ENCODE measurements around the gene OLFML1. TPM values are rescaled to one million over a fixed set of nuclear protein-coding genes. Genes with fewer than 3 reads are reported as not detected.

The OLFML1 gene
- total RNA-seq, 1 experiment from 2014 or later: not detected

- H3K79me1 ChIP-seq (ENCODE audit: insufficient read depth, low read depth, low read length, poor library complexity, severe bottlenecking): no peaks in the 10 kb centered on the region
- TF ChIP-seq, protein P1, sequence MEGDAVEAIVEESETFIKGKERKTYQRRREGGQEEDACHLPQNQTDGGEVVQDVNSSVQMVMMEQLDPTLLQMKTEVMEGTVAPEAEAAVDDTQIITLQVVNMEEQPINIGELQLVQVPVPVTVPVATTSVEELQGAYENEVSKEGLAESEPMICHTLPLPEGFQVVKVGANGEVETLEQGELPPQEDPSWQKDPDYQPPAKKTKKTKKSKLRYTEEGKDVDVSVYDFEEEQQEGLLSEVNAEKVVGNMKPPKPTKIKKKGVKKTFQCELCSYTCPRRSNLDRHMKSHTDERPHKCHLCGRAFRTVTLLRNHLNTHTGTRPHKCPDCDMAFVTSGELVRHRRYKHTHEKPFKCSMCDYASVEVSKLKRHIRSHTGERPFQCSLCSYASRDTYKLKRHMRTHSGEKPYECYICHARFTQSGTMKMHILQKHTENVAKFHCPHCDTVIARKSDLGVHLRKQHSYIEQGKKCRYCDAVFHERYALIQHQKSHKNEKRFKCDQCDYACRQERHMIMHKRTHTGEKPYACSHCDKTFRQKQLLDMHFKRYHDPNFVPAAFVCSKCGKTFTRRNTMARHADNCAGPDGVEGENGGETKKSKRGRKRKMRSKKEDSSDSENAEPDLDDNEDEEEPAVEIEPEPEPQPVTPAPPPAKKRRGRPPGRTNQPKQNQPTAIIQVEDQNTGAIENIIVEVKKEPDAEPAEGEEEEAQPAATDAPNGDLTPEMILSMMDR (conservative IDR thresholded peaks at IDR 0.05): no peak
- no peaks in the 10 kb centered on the region for H3K27me3 ChIP-seq (ENCODE audit: insufficient read depth, low read length)
- Mint-ChIP-seq H3K4me3 (0 out of 5 replicates have a peak overlapping the region, but pooled peaks of 1 of the 2 experiments have one; percentile 25), H3K27ac (peak overlapping the region in 2 of 3 experiments; percentile 9 to 36; a peak in 2 of 7 replicates), H3K36me3 (ENCODE audit: insufficient read depth in 1 of 3, low read depth in 3 of 3) (no peaks in the 10 kb centered on the region; a peak in 1 of 7 replicates), H3K9me3 (no peaks in the 10 kb centered on the region), H3K4me1 (peaks cover 35 to 39% of the 10 kb centered on the region in 2 experiments), H3K27me3 (ENCODE audit: low read depth) (no peaks in the 10 kb centered on the region; the same call in 1 of the 2 replicates)
- no peak overlapping the region for H3K9ac ChIP-seq (ENCODE audit: extremely low read depth, insufficient read length, low read length)
- no peak overlapping the region for H3K14ac ChIP-seq (ENCODE audit: insufficient read depth, low read length)
- no peak overlapping the region for H3K27ac ChIP-seq (ENCODE audit: insufficient read length, low read depth, low read length)
- no CpG with 5 or more reads among the region's 4 CpGs for WGBS (ENCODE audit: extremely low coverage, insufficient read length, low lambda C conversion rate)
- H2BK120ac ChIP-seq (ENCODE audit: low read depth, low read length, poor library complexity, severe bottlenecking): no peak overlapping the region
- H3K9me3 ChIP-seq (ENCODE audit: control insufficient read depth, low read depth, low read length): no peaks in the 10 kb centered on the region
- H4K5ac ChIP-seq (ENCODE audit: insufficient read length, low read depth, low read length): no peak overlapping the region
- no peak overlapping the region for H2BK5ac ChIP-seq (ENCODE audit: insufficient read length, low read length)
- H3K4me1 ChIP-seq (ENCODE audit: insufficient read depth, low read length): peaks cover 7% of the 10 kb centered on the region; the same call in 1 of the 2 replicates
- no peaks in the 10 kb centered on the region for H4K20me1 ChIP-seq (ENCODE audit: control insufficient read depth, insufficient read depth, insufficient read length)
- H2BK15ac ChIP-seq (ENCODE audit: low read depth, low read length): no peak overlapping the region
- no peak overlapping the region for H3K4me2 ChIP-seq (ENCODE audit: insufficient read depth, insufficient read length, low read length)
- H2AFZ ChIP-seq (ENCODE audit: low read length): no peak overlapping the region
- no peaks in the 10 kb centered on the region for H3K79me2 ChIP-seq (ENCODE audit: insufficient read depth, low read length)
- no peak overlapping the region for H3K4ac ChIP-seq (ENCODE audit: low read depth, low read length)
- H2BK12ac ChIP-seq (ENCODE audit: insufficient read length, low read depth, low read length): no peak overlapping the region
- H3K18ac ChIP-seq (ENCODE audit: insufficient read length, low read depth, low read length): no peak overlapping the region
- no peak overlapping the region for H2BK20ac ChIP-seq (ENCODE audit: low read depth, low read length, poor library complexity, severe bottlenecking)
- H4K8ac ChIP-seq (replicated peaks; ENCODE audit: insufficient read length, low read depth, low read length): no peak overlapping the region
- no peaks in the 10 kb centered on the region for H3K23me2 ChIP-seq (ENCODE audit: insufficient read length, low read depth, low read length, poor library complexity, severe bottlenecking)
- H3K23ac ChIP-seq (ENCODE audit: insufficient read length, low read depth, low read length): no peak overlapping the region
- no peak overlapping the region for H3T11ph ChIP-seq (ENCODE audit: low read length)
- no peak for DNase-seq
- no peak overlapping the region for H3K56ac ChIP-seq (ENCODE audit: insufficient read length, low read depth, low read length)
- no peak overlapping the region for H2AK5ac ChIP-seq (ENCODE audit: insufficient read length, low read length)
- no peak overlapping the region for H4K91ac ChIP-seq (ENCODE audit: insufficient read length, low read depth, low read length)
These were observed 62.4 kb downstream of the OLFML1 start for GRCh38 chr11:7547687-7548086.
